HG03045 (cell line): ENCODE results near the gene TRIM5.
"Not testable (repeated sequence)": the region's sequence is repeated elsewhere in the genome, so short reads cannot be mapped to it uniquely, and the experiment has no call there.

Experiments used
- ATAC-seq: cut with Tn5 transposase; IDR thresholded peaks from one replicate; pipeline ENCODE4 v1.9.1; 2021; ENCODE audit warnings: mild to moderate bottlenecking, moderate library complexity; ENCODE audit not compliant: unreplicated experiment

The TRIM5 gene

GRCh38 chr11:5690216-5690615 lies 5.3 kb upstream of the TRIM5 start:
- ATAC-seq: no peak

GRCh38 chr11:5689551-5689983 lies 4.7 kb upstream of the TRIM5 start, which contains the start of gene TRIM22:
Gene TRIM22 (plus strand): TSS chr11:5689790. CDS start chr11:5696233, 6,443 bp downstream.
- peak; percentile 76 for ATAC-seq

- no peak for ATAC-seq
Observed at GRCh38 chr11:5688482-5688881, 3.6 kb upstream of the TRIM5 start.

DNA sequence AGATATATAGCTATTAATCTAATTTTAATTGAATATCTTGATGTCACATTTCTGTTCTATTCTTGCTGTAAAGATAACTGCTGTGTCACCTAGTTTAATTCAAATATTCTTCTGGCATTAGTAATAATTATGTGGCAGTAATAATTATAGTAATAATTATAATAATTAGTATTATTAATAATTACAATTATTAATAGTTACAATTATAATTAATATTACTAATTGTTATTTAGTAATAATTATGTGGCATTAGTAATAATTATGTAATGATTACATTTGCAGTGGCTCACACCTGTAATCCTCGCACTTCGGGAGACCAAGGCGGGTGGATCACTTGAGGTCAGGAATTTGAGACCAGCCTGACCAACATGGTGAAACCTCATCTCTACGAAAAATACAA lies 1.6 kb upstream of the TRIM5 start:
- ATAC-seq: no peak

DNA sequence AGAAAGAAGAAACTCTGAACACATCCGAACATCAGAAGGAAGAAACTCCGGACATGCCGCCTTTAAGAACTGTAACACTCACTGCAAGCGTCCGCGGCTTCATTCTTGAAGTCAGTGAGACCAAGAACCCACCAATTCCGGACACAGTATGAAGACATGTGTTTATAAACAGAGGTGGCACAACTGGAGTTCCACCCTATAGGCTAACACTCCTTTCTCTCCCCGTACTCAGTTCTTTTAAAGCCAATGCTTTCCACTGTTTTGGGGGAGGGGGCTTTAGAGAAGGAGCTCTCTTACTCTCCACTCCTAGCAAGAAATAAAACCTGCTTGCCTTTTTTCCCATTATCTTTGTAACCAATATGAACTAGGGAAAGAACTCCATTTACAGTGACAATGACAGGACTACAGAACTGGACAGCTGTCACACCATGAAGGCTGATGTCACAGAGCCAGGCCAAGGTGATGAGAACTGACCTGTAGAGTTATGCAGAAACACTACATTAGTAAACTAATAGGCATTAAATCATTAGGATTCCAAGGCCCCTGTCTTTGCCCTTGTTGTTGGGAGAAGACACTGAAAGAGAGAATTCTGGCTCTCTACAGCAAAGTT lies 733 bp downstream of the TRIM5 start:
- peak; percentile 15 for ATAC-seq

GRCh38 chr11:5683620-5684019 lies 1.3 kb downstream of the TRIM5 start:
- ATAC-seq: not testable (repeated sequence)

- ATAC-seq: not testable (repeated sequence)
Observed at GRCh38 chr11:5682890-5683441, 1.9 kb downstream of the TRIM5 start.

- ATAC-seq: no peak
Observed at GRCh38 chr11:5679811-5680210, 5.1 kb downstream of the TRIM5 start.

DNA sequence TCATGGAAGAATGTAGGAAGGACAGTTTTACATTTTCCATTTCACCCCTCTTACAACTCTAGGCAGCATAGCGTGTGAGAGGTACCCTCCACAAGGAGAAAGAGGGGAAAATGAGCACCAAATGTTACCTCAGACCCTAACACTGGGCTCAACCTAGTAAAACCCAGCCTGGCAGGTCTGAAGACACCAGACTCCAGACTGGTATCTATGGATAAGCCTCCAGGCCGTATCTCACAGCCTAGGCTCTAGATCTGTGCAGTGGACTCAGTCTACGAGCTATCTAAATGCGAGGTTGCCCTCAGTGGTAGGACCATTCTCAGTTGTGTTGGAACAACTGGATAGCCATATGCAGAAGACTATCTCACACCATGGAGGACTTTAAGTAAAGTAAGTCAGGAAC lies 10.5 kb downstream of the TRIM5 start:
- ATAC-seq: no peak

DNA sequence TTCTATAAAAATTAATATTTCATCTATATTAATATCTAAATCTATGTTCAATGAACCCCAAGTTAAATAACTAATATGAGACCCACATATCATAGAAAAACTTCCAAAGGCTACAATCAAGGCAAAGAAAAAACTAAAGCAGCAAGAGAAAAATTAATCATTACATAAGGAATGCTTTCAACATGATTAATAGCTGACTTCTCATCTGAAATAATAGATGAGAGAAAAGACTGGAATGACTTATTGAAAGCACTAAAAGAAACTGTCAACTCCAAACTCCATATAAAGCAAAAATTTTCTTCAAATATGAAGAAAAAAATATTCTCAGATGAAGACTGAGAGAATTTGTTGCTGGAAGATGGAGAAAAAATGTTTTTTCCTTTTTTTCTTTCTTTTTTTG lies 13.0 kb downstream of the TRIM5 start:
- ATAC-seq: no peak

GRCh38 chr11:5666402-5666793 lies 18.5 kb downstream of the TRIM5 start:
- no peak for ATAC-seq

DNA sequence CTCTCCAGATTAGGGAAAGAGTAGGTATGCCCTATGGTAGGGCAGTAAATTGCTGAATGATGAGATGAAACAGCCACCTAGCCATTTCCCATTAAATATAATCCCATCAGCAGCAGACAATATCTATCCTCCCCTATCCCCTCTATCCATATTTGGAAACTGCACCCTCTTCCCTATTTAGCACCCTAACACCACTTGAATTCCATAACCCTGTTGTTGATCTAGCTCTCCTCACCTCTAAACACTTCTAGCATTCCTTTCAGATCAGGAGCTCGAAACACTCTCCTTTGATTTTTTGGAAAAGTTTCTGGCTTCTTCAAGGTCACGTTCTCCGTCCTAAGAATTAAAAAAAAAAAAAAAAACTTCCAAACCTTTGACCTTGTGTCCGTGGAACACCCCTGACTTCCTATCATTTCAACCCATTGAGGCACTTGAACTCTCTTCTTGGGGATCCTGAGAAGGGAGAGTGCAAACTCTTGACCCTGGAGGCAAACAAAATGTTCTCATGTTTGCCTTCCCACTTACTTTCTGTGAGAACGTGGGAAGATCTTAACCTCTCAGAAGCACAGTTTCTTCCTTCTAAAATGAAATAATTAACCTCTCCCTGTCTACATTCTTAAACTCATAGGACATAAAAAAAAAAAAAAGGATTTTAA lies 19.0 kb downstream of the TRIM5 start:
- ATAC-seq: no peak

- ATAC-seq: no peak
Observed at GRCh38 chr11:5665051-5665570, 19.8 kb downstream of the TRIM5 start.

DNA sequence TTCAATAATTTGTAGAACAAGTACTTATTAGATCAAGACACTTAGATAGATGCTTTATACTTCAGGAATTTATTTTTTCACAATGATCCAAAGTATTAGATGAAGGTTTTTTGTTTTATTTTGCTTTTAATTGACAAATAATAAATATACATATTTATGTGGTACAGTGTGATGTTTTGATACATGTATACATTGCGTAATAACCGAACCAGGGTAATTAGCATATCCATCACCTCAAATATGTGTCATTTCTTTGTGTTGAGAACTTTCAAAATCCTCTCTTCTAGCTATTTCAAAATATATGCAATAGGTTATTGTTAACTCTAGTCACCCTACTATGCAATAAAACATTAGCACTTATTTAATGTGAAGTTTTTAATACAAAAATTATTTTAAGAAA lies 21.4 kb downstream of the TRIM5 start:
- no peak for ATAC-seq

DNA sequence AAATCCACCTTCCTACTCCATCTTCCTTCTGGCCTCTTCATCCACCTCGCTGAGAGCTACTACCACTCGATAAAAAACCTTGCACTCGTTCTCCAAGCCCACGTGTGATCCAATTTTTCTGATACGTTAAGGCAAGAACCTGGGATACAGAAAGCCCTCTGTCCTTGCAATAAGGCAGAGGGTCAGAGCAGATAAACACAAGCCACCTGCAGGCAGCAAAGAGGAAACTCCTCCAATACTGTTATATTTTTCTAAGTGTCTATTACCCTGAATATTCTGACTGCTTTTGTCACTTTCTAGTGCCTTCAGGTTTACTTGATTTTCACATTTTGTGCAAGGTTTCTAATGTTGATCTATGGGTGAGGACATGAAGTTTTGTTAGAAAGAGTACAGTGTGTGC lies 26.6 kb downstream of the TRIM5 start:
- ATAC-seq: no peak

- not testable (repeated sequence) for ATAC-seq
Observed at GRCh38 chr11:5656956-5657355, 27.9 kb downstream of the TRIM5 start.

GRCh38 chr11:5655474-5655873 lies 29.4 kb downstream of the TRIM5 start:
- ATAC-seq: no peak

DNA sequence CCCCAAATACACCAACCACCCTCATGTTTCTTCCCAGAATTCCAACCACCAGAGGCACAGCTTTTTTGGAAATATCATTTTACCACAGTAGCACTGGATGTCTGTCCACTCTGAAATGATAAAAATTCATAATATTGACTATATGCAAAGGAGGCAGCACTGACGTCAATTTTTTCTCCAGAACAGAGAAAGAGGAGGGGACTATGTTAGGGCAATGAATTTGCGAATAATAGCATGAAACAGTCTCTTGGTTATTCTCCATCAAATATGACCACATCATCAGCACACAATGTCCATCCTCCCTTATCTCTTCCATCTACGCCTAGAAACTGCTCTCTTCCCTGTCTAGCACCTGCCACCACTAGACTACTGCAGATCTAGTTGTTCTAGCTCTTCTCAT lies 38.7 kb downstream of the TRIM5 start:
- no peak for ATAC-seq

GRCh38 chr11:5643585-5643984 lies 41.3 kb downstream of the TRIM5 start:
- ATAC-seq: no peak

- ATAC-seq: no peak
Observed at GRCh38 chr11:5639953-5640352, 44.9 kb downstream of the TRIM5 start.

GRCh38 chr11:5631969-5632635 lies 52.8 kb downstream of the TRIM5 start:
- ATAC-seq: peak; percentile 94

DNA sequence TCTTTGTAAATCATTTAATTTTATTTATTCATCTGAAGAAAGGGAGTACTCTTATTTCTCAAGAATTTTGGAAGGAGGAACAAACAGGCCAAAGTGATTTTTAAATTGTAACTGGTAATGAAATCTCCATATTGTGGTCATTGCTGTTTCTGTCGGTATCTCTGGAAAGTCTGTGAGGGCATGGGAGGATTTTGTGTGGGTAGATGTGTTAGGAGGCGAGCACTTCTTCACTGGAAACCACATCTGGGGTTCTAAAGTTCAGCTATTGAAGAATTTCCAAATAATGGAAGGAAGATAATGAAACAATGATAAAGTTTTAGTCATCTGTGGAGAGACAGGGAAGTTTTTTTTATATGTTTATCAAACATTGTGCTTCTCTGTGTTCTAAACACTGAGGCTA lies 53.5 kb downstream of the TRIM5 start:
- ATAC-seq: no peak
